HG03060 (cell line): ENCODE measurements around the gene KCNMA1.

Experiments
- ATAC-seq: cut with Tn5 transposase; IDR thresholded peaks from one replicate; pipeline ENCODE4 v1.9.1; 2021; ENCODE audit warnings: low read depth, moderate number of reproducible peaks; ENCODE audit not compliant: unreplicated experiment

The KCNMA1 gene

GRCh38 chr10:77186936-77187335 lies 450.7 kb downstream of the KCNMA1 start:
- ATAC-seq, result no peak

GRCh38 chr10:77185696-77186095 lies 451.9 kb downstream of the KCNMA1 start:
- ATAC-seq, result no peak

DNA sequence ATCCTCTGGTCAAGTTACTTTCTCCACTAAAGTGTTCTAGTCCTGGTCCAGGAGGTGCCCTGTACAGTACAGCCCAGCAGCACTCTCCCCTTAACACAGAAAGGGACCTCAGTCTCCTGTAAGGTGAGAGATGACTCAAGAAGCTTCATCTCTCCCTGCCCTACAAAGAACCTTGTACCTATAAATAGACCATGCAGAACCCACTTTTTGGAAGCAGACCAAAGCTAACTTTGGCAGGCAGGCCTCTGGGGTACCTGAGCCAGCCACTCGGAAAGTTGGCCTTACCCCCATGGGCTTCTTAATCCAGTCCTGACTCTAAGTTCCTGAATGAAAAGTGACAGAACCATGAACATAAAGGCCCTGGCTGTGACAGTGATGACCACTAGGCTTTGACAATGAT lies 454.8 kb downstream of the KCNMA1 start:
- no peak for ATAC-seq

- ATAC-seq, result no peak
Measured at GRCh38 chr10:77180794-77181193, 456.8 kb downstream of the KCNMA1 start.

GRCh38 chr10:77180104-77180503 lies 457.5 kb downstream of the KCNMA1 start:
- no peak for ATAC-seq

DNA sequence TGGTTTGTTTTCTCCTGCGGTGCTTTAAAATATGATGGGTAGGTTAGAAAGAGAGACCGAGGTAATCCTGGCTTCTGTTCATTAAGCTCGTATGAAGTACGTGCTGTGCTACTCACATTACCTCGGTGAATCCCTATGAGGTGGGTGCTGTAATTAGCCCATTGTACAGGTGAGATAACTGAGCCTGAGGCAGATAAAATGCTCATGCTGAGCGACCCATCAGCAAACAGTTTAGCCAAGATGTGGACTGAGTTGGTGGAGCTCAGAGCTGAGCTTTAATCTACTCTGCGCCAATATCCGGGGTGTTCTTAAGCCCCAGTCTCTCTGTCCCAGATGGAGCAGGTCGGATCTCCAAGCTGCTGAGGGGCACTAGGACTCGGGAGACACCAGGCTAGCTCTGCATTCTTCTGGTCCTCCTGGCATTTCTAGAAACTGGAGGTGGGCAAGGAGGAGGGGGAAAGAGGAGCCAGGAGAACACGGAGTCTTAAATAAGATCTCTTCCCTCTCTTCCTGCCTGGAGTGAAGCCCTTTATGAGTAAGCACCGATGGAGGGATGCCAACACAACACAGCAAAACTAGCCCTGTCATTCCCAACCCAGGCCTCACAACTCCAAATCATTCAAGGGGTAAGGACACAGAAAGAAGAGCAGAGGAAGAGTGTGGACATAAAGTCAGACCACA lies 458.5 kb downstream of the KCNMA1 start:
- ATAC-seq, result no peak

GRCh38 chr10:77177589-77177988 lies 460.0 kb downstream of the KCNMA1 start:
- no peak for ATAC-seq

DNA sequence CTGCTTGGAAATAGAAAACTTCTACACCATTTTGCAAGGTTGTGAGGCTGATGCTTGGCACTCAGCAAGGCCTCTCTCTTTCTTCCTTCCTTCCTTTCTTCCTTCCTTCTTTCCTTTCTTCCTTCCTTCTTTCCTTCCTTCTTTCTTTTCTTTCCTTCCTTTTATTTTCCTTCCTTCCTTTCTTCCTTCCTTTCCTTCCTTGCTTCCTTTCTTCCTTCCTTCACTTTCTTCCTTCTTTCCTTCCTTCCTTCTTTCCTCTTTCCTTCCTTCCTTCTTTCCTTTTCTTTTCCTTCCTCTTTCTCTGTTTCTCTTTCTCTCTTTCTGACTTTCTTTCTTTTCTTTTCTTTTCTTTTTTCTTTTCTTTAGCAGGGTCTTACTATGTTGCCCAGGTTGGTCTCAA lies 460.4 kb downstream of the KCNMA1 start:
- no peak for ATAC-seq

DNA sequence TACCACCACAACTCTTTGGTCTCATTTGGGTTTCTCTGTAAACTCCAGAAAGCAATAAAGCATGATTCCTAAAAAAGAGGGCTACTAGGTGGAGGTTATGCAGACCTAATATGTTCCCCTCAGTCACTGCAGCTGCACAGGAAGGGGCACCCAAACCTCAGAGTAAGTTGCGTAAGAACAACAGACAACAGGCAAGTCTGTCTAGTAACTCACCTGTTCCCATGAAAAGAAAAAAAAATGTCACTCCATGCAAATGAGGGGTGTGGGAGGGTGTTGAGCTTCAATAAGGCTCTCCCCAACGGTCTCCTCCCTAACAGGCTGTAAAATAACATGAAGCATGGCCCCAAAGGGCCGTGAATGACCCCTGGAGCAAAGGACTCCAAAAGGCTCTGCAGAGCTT lies 461.4 kb downstream of the KCNMA1 start:
- no peak for ATAC-seq

DNA sequence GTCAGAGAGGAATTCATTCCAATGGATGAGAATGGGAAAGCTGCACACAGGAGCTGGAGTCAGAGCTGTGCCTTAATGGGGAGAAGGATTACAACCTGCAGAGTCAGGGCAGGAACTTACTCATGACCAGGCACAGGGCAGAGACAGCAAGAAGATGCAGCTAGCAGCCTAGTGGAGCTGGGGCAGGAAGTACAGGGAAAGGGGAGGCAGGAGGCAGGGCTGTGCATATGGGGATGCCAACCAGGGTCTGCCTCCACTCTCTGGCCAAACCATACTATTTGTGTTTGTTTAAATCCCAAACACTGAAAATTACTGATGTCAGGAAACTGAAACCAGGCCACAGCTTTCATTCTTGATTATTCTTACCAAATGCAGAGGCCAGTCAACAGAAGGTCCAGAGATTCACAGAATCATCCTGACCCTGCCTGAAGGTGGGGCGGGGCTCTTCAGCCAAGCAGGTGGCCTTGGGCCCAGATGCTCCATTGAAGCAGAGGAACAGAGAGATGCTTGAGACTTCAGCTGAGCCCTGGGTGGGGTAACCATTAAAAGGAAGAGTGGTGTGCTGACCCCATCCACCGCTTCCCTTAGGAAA lies 461.9 kb downstream of the KCNMA1 start:
- no peak for ATAC-seq

GRCh38 chr10:77173615-77174461 lies 463.8 kb downstream of the KCNMA1 start:
- no peak for ATAC-seq

DNA sequence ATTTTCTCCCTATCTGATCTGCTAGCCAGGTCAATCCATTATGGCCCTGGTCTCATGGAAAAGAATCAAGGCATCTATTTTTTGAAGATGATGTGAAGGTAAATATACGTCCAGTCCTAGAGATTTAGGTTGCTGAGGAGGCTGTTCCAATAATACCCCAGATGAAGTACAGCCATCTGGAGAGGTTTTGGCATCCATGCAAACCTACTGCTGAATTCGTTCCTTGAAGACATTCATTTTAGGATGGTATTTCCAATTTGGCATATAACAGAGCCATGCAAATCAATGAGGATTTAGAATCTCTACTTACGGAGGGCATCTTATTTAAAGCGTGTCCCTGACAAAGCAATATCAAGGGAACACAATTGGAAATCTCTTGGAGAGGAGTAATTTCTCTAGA lies 465.5 kb downstream of the KCNMA1 start:
- no peak for ATAC-seq

GRCh38 chr10:77168861-77169260 lies 468.7 kb downstream of the KCNMA1 start:
- no peak for ATAC-seq

- no peak for ATAC-seq
Measured at GRCh38 chr10:77168161-77168560, 469.4 kb downstream of the KCNMA1 start.

DNA sequence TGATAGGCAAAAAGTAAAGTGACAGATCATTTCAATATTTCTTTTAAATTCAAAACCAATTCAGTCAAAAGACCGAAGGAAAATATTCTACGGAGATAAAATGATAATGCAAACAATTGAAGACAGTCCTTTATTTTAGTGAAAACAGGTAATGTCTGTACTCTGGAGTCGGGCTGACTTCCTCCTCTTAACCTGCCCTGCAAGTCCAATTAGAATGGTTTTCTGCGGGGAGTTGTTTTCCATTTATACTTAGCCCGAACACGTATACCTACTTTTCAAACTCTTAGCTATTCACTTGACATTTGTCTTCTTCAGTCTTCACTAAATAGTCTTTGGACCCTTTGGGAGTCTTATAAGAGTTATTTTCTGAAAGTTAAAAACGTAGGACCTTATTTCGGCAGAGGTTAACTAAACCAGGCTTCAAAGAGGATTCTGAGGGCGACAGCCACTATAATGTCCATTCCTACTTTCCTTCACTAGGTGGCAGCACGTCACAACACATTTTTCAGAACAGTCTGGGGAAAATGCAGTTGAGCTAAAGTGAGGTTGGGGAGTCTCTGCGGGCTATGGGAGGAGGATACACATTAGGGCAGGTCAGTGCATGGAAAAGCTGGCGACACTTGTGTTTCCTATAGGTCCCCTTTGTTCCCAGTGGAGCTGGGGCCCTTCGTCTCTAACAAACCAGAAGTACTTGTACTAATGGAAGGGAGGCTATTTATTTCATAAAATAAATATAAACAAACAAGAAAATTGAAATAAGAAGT lies 472.0 kb downstream of the KCNMA1 start:
- peak; percentile 61 for ATAC-seq

GRCh38 chr10:77164616-77165311 lies 472.8 kb downstream of the KCNMA1 start:
- no peak for ATAC-seq

- no peak for ATAC-seq
Measured at GRCh38 chr10:77163670-77164348, 473.8 kb downstream of the KCNMA1 start.

GRCh38 chr10:77162697-77163096 lies 474.9 kb downstream of the KCNMA1 start:
- ATAC-seq, result no peak

GRCh38 chr10:77160679-77161078 lies 476.9 kb downstream of the KCNMA1 start:
- no peak for ATAC-seq
